ENCODE measurements around the gene ARHGAP26. TPM values are rescaled to one million over a fixed set of nuclear protein-coding genes. Genes with fewer than 3 reads are reported as not detected.

The ARHGAP26 gene
- total RNA-seq, 1 experiment from 2014 or later = 34.5 TPM

- no peak overlapping the region for H2AFZ ChIP-seq (ENCODE audit: low read depth, low read length, poor library complexity, severe bottlenecking)
- H3K27ac ChIP-seq (ENCODE audit: low read depth, low read length) = no peak overlapping the region
- H3K4me2 ChIP-seq (ENCODE audit: low read length) = no peak overlapping the region
- intact Hi-C loops (cut with micrococcal nuclease) = loop anchor here (10.0 kb wide), 3 partner anchors 397 to 1127 kb away; no protein-coding TSS in a partner anchor
- ChIA-PET CTCF (no interaction called here), RAD21 (ENCODE audit: low non-redundant PET in 1 of 2, low total read pairs in 2 of 2, uncharacterized antibody in 2 of 2, unreplicated experiment in 2 of 2) (no interaction called here), POLR2A (no interaction called here)
- no peak overlapping the region for H3K9ac ChIP-seq (ENCODE audit: low read length)
- DNase-seq (ENCODE audit: low read depth, low spot score) = no peak
- TF ChIP-seq YY1 (IDR thresholded peaks at IDR 0.05; ENCODE audit: extremely low read depth, insufficient replicate concordance, low read depth, low read length) (no peak), REST (IDR thresholded peaks at IDR 0.05; ENCODE audit: low read depth) (no peak), EZH2 (IDR thresholded peaks at IDR 0.05) (no peak), SRF (IDR thresholded peaks at IDR 0.05; ENCODE audit: low read depth) (no peak), ZFX (IDR thresholded peaks at IDR 0.05) (no peak), POLR2A (IDR thresholded peaks at IDR 0.05; ENCODE audit: borderline replicate concordance, extremely low read depth, insufficient read depth, insufficient read length) (no peak), EZH2phosphoT487 (IDR thresholded peaks at IDR 0.05; ENCODE audit: borderline replicate concordance) (no peak)
- H3K79me2 ChIP-seq (ENCODE audit: insufficient read depth, low read length) = no peaks in the 10 kb centered on the region
- H3K4me3 ChIP-seq (replicated peaks in 1 of 2; ENCODE audit: low read depth in 1 of 2, low read length in 2 of 2) = no peak overlapping the region
- no peaks in the 10 kb centered on the region for H4K20me1 ChIP-seq (ENCODE audit: insufficient read depth)
- no peaks in the 10 kb centered on the region for H3K4me1 ChIP-seq (ENCODE audit: control insufficient read depth in 1 of 2, insufficient read depth in 2 of 2, low read length in 2 of 2)
- no peaks in the 10 kb centered on the region for H3K9me2 ChIP-seq (ENCODE audit: insufficient read depth)
- ATAC-seq = no peak
- H3K36me3 ChIP-seq (ENCODE audit: control insufficient read depth in 1 of 2, insufficient read depth in 2 of 2, low read length in 2 of 2) = no peaks in the 10 kb centered on the region; a peak in 1 of 4 replicates
- no peaks in the 10 kb centered on the region for H3K9me3 ChIP-seq (ENCODE audit: control insufficient read depth in 1 of 2, insufficient read depth in 1 of 2, low read depth in 1 of 2, low read length in 2 of 2)
- H3K27me3 ChIP-seq (ENCODE audit: insufficient read depth, low read length) = no peaks in the 10 kb centered on the region
- no TSS peak for BruUV-seq (replicated peaks)
These were observed 247.4 kb downstream of the ARHGAP26 start for GRCh38 chr5:143017541-143017940.

- Histone ChIP-seq H3K4me1 (ENCODE audit: control insufficient read depth in 1 of 2, insufficient read depth in 2 of 2, low read length in 2 of 2) (no peaks in the 10 kb centered on the region), H3K9me2 (ENCODE audit: insufficient read depth) (no peaks in the 10 kb centered on the region), H2AFZ (ENCODE audit: low read depth, low read length, poor library complexity, severe bottlenecking) (no peak overlapping the region), H3K4me3 (replicated peaks in 1 of 2; ENCODE audit: low read depth in 1 of 2, low read length in 2 of 2) (no peak overlapping the region), H3K27me3 (ENCODE audit: insufficient read depth, low read length) (no peaks in the 10 kb centered on the region), H3K9me3 (ENCODE audit: control insufficient read depth in 1 of 2, insufficient read depth in 1 of 2, low read depth in 1 of 2, low read length in 2 of 2) (no peaks in the 10 kb centered on the region), H3K27ac (ENCODE audit: low read depth, low read length) (no peak overlapping the region), H4K20me1 (ENCODE audit: insufficient read depth) (no peaks in the 10 kb centered on the region), H3K36me3 (ENCODE audit: control insufficient read depth in 1 of 2, insufficient read depth in 2 of 2, low read length in 2 of 2) (no peaks in the 10 kb centered on the region; a peak in 1 of 4 replicates), H3K79me2 (ENCODE audit: insufficient read depth, low read length) (no peaks in the 10 kb centered on the region), H3K4me2 (ENCODE audit: low read length) (no peak overlapping the region), H3K9ac (ENCODE audit: low read length) (no peak overlapping the region)
- DNase-seq (ENCODE audit: low read depth, low spot score) = no peak
- POLR2A ChIA-PET = no interaction called here
- TF ChIP-seq POLR2AphosphoS5 (IDR thresholded peaks at IDR 0.05; ENCODE audit: low read depth, low read length) (no peak), EZH2phosphoT487 (IDR thresholded peaks at IDR 0.05; ENCODE audit: borderline replicate concordance) (no peak)
- no peak for ATAC-seq
- BruUV-seq (replicated peaks) = no TSS peak
- intact Hi-C loops (cut with micrococcal nuclease) = loop anchor here (10.0 kb wide), 3 partner anchors 397 to 1127 kb away; no protein-coding TSS in a partner anchor
- RAD21 ChIA-PET (ENCODE audit: low non-redundant PET in 1 of 2, low total read pairs in 2 of 2, uncharacterized antibody in 2 of 2, unreplicated experiment in 2 of 2) = no interaction called here
- CTCF ChIA-PET = no interaction called here
These were observed 247.8 kb downstream of the ARHGAP26 start for GRCh38 chr5:143017992-143018391.
